Lung (tissue), 12 donors: Measurements from ENCODE around the gene URM1. TPM values are rescaled to one million over a fixed set of nuclear protein-coding genes. Genes with fewer than 3 reads are reported as not detected.

Source experiments
- ATAC-seq: fragments of 200-7000 bp; cut with Tn5 transposase; one replicate; pipeline ENCODE4 v1.9.1; 2020; ENCODE audit warnings: moderate number of reproducible peaks; ENCODE audit not compliant: insufficient read depth, low FRiP score
- DNase-seq, 3 donors: peaks; one replicate each; pipeline ENCODE4 v3.0.0-alpha.2; 2013 to 2017
- H3K27ac ChIP-seq, 2 donors: one replicate each; pipeline ENCODE4 v1.5.1; 2013; ENCODE audit warnings: mild to moderate bottlenecking in 2 of 2, moderate library complexity in 2 of 2, control low read depth in 1 of 2, inconsistent platforms in 1 of 2, low read depth in 1 of 2, low read length in 1 of 2
- H3K27me3 ChIP-seq, 3 donors: one replicate each; pipeline ENCODE4 v1.5.1; 2013; ENCODE audit warnings: low read length in 2 of 3; ENCODE audit not compliant: control insufficient read depth in 3 of 3, insufficient read depth in 3 of 3
- H3K36me3 ChIP-seq, 4 donors: one replicate each; pipeline ENCODE4 v1.5.1; 2013; ENCODE audit warnings: low read length in 4 of 4, mild to moderate bottlenecking in 1 of 4, moderate library complexity in 1 of 4; ENCODE audit not compliant: control insufficient read depth in 4 of 4, insufficient read depth in 4 of 4
- H3K4me1 ChIP-seq, 5 donors: one replicate each; pipeline ENCODE4 v1.5.1; 2013; ENCODE audit warnings: low read length in 5 of 5, mild to moderate bottlenecking in 2 of 5, moderate library complexity in 1 of 5; ENCODE audit not compliant: control insufficient read depth in 5 of 5, insufficient read depth in 5 of 5
- H3K4me3 ChIP-seq: one replicate; pipeline ENCODE4 v1.5.1; 2013; ENCODE audit warnings: mild to moderate bottlenecking, control low read depth, moderate library complexity
- H3K9ac ChIP-seq, 2 donors: one replicate each; pipeline ENCODE4 v1.5.1; 2013; ENCODE audit warnings: low read length in 2 of 2, control low read depth in 1 of 2; ENCODE audit not compliant: insufficient read depth in 1 of 2
- H3K9me3 ChIP-seq, 4 donors: one replicate each; pipeline ENCODE4 v1.5.1; 2013; ENCODE audit warnings: low read length in 3 of 4, mild to moderate bottlenecking in 1 of 4, moderate library complexity in 1 of 4; ENCODE audit not compliant: control insufficient read depth in 4 of 4, insufficient read depth in 3 of 4
- CTCF ChIP-seq: IDR thresholded peaks from 2 replicates; pipeline ENCODE4 v1.5.1; 2012; ENCODE audit warnings: mild to moderate bottlenecking; ENCODE audit errors: control extremely low read depth, extremely low read depth
- WGBS, 2 donors: extraction: QIAGEN DNeasy Blood & Tissue Kit; methylation state at CpG; one replicate each; pipeline ENCODE4 v1.1.7; 2013; 5-methylcytosine and 5-hydroxymethylcytosine counted together
- polyA plus RNA-seq, 2 donors: library from polyadenylated mRNA; stranded (reverse); fragments of 200-250 nt; gene quantifications; one replicate each; pipeline ENCODE4 v1.2.1, GENCODE V29; 2013
- total RNA-seq, 2 donors: library from RNA; depleted of rRNA in 1 of 2; stranded (reverse); fragments of >200 nt in 1 of 2; gene quantifications; one replicate each; pipeline ENCODE4 v1.2.1, GENCODE V29; 2014 to 2021
- donor health status: control.
- donor health status: control.
- donor health status: Bipolar disorder and iron deficiency.
- donor health status: healthy.
- donor health status: DM: yes; HTN: yes; CAD: no.

URM1 gene
- total and polyA plus RNA-seq, 4 donors = 35.1 to 67.2 (median 61.3) TPM

- DNase-seq = no peak
- H3K4me3 ChIP-seq = no peak overlapping the region
- no peak for ATAC-seq
- no peaks in the 10 kb centered on the region for H3K9me3 ChIP-seq
- H3K27ac ChIP-seq = no peak overlapping the region
- no peaks in the 10 kb centered on the region for H3K27me3 ChIP-seq
- 84 to 94% methylated on average over 4 of the region's 4 CpGs for WGBS, 2 donors
- peaks cover 0 to 5% (median 2%) of the 10 kb centered on the region in 5 donors for H3K4me1 ChIP-seq
- no peak for TF ChIP-seq CTCF
- no peak overlapping the region for H3K9ac ChIP-seq
- H3K36me3 ChIP-seq = peaks cover 0 to 17% (median 4%) of the 10 kb centered on the region in 4 donors
Measured at GRCh38 chr9:128358861-128359260, 12.3 kb upstream of the URM1 start.

- Histone ChIP-seq H3K4me3 (no peak overlapping the region), H3K9ac (no peak overlapping the region), H3K9me3 (no peaks in the 10 kb centered on the region), H3K27ac (no peak overlapping the region), H3K27me3 (no peaks in the 10 kb centered on the region), H3K4me1 (peaks cover 0 to 18% (median 2%) of the 10 kb centered on the region in 5 donors), H3K36me3 (peaks cover 0 to 8% (median under 1%) of the 10 kb centered on the region in 4 donors)
- no peak for ATAC-seq
- no peak for TF ChIP-seq CTCF
- 74 to 85% methylated on average over 2 of the region's 2 CpGs for WGBS, 2 donors
- no peak for DNase-seq
Measured at GRCh38 chr9:128360826-128361225, 10.3 kb upstream of the URM1 start.

DNA sequence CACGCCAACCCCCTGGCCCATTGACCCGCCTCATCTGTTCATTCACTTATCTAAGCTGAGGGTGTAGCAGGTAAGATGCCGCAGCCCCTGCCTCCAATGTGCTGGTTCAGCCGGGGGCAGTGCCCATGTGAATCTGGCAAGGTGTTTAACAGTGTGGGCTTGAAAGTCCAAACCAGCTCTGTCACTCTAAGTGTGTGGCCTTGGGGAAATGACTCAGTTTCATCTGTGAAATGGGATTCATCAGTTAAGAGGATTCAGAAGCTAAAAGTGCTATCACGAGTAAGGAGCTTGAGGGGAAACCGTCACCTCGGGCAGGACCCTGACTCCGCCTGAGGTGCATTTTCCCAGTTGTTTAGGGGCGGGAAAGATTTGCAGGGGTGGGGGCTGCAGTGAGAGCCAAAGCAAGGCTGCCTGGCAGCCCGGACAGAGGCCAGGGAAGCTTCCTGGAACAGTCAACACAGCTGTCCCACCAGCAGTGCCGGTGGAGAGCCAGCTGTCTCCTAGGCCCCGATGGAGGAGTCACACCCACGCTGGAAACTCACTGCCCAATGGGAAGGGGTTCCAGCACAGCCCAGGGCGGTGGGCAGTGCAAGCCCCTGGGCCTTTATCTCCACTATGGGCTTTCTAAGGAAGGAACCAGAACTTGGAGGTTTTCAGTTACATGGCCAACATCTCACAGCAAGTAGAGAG, 9.7 kb upstream of the URM1 start:
- Histone ChIP-seq H3K4me1 (peaks cover 0 to 18% (median 2%) of the 10 kb centered on the region in 5 donors), H3K9ac (no peak overlapping the region), H3K27ac (peak overlapping the region in 1 of 2 donors; percentile 79), H3K36me3 (peaks cover 0 to 6% (median under 1%) of the 10 kb centered on the region in 4 donors), H3K4me3 (no peak overlapping the region), H3K27me3 (no peaks in the 10 kb centered on the region), H3K9me3 (no peaks in the 10 kb centered on the region)
- DNase-seq (no peak), ATAC-seq (peak; percentile 23)
- no peak for TF ChIP-seq CTCF
- 50 to 63% methylated on average over 14 of the region's 14 CpGs for WGBS, 2 donors
